ENCODE measurements around the gene CNTNAP4.

Gene CNTNAP4

DNA sequence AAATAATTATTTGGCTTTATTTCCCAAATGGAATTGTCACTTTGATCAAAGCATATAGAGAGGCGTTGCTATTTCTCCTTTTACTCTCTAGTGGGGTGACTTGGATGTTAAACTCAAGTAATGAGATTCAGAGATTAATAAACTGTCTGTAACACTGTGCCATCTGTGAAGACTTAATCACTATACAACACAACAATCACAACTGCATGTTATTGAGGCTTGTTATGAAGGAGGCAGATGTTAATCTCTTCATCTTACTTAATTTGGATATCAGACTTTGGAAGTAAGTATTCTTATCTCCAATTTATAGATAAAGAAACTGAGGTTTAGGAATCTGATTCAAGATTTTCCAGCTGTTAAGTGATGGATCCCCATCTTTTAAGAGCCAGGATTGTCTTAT lies 132.5 kb downstream of the CNTNAP4 start:
- no peak for DNase-seq

DNA sequence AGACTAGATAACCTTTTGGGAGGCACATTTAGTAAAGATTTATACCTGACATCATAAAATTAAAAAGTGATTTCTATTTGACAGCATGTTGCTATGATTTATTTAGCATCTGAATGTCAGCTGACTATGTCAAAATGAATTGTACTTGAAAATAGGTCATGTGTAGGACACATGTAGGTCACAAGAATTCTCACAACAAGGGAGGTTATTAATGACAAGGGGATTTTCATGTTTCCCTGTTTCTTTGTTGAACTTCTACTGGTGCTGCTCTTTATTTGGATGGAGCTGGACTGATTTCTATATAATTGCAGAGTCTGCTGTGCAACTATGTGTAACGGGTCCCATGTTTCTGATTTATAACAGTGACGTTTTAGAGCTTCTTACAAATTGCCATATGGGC lies 144.4 kb downstream of the CNTNAP4 start:
- no peak for DNase-seq

GRCh38 chr16:76428858-76429257 lies 151.7 kb downstream of the CNTNAP4 start:
- no peak for DNase-seq

GRCh38 chr16:76441391-76441790 lies 164.2 kb downstream of the CNTNAP4 start:
- DNase-seq = no peak

DNA sequence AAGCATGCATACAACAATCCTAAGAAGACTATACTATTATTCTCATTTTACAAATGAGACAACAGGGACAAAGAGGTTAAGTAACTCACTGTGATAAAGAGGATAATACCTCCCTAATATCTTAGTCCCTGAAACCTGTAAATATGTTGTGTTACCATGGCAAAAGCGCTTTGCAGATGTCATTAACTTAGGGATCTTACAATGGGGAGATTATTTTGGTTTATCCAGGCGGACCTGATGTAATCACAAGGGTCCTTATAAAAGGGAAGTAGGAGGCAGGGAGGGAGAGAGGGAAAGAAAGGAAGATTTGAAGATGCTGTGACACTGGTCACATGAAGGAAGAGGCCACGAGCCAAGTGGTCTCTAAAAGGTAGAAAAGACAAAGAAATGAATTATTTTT lies 164.7 kb downstream of the CNTNAP4 start:
- no peak for DNase-seq

GRCh38 chr16:76443973-76444372 lies 166.8 kb downstream of the CNTNAP4 start:
- DNase-seq = no peak

- no peak for DNase-seq
Measured at GRCh38 chr16:76444832-76445231, 167.6 kb downstream of the CNTNAP4 start.

- DNase-seq = no peak
Measured at GRCh38 chr16:76445815-76446214, 168.6 kb downstream of the CNTNAP4 start.

DNA sequence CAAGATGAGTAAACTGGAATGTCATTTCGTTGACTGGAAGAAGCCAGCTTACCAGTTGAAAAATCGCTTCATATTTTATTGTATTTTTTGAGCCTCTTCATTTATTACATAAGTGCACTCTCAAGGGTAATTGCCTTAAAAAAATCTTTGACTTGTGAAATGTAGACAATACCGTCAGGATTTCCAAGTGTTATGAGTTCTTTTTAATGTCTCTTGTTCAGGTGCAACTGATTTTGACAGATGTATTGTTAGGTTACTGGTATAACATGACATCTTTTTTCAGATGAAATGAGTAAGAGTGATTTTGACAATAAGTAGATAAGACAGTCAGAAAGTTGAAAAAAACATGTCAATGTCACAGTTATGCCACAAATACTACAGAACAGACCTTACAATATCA lies 169.1 kb downstream of the CNTNAP4 start:
- no peak for DNase-seq

DNA sequence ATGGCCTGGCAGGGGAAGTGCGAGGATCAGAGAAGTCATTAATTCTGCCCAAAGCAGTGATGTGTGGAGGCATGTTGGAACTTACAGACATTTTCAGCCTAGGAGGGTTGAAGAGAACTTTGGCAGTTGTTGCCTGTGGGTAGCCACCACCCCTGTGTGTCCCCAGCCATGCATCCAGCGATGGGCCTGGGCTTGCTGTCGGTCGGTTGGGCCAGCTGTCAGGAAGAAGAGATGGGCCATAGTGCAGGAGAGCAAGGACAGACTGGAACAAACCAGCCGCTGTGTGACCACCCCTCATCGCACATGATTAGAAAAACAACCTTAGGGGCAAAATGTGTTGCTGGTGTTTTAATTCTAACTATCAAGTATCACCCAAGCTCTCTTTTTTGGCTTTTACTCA lies 173.7 kb downstream of the CNTNAP4 start:
- DNase-seq = no peak

GRCh38 chr16:76455257-76455656 lies 178.1 kb downstream of the CNTNAP4 start:
- no peak for DNase-seq

DNA sequence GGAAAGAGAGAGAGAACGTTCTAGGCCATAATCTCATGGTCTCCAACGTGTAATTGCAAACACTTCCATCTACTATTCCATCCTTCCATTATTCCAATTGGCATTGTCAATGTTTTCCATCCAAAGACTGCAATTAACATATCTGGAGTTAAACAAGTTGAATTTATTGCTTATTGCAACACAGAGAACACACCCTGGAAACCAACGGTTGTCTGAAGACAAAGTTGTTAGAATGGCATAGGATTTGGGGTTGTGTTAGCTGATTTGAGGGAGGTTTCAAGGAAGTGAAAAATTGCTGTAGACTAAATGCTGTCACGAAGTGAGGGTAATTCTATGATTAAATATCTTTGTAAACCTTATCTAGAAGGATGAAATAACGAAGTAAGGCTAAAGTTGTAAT lies 178.8 kb downstream of the CNTNAP4 start:
- no peak for DNase-seq

GRCh38 chr16:76459111-76459510 lies 181.9 kb downstream of the CNTNAP4 start:
- no peak for DNase-seq

GRCh38 chr16:76461836-76462235 lies 184.6 kb downstream of the CNTNAP4 start:
- no peak for DNase-seq

DNA sequence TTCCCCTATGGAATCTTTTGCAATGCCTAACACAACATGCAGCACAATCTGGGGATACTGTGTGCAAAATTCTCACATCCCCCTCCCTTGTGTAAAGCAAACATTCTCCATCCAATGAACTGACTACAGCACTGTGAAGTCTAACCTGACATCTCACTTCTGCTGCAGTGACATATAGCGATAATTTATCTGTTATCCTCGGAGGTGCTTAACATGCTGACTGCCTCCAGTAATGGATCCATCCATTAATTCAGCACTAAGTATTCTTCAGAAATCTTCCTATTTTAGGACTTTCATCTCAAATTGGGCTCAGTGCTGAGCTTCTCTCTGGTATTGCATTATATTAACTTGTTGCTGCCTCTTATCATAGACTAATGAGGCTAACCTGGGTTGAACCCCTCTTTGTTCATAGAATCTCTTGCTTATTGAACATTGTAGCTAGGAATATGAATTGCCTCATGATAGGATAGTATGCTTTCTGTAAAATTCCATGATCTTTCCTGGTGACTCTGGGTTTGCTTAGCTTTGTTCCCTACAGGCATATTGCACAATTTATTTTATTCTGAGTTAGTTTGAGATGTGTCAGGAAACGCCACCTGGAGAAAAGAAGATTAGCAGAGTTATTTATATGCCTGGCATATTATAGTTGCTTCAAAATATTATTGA lies 187.9 kb downstream of the CNTNAP4 start:
- DNase-seq = no peak

DNA sequence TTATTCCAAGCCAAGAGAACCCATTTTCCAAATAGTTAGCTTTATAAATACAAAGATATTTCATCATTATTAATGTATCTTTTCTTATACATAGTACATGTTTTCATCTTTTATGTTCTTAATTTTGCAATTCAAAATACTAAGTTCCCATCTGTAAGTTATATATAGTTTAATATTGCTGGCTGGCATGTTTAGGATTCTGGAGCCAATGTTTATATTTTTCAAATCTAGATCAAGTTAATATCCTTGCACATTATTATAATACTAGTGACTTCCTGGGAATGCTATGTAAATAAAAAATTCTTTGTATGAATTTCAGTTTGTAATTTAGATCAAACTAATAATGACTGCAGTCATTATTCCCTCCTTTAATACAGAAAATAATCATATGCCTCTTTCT lies 189.7 kb downstream of the CNTNAP4 start:
- DNase-seq = no peak

GRCh38 chr16:76474048-76474447 lies 196.8 kb downstream of the CNTNAP4 start:
- DNase-seq = no peak

DNA sequence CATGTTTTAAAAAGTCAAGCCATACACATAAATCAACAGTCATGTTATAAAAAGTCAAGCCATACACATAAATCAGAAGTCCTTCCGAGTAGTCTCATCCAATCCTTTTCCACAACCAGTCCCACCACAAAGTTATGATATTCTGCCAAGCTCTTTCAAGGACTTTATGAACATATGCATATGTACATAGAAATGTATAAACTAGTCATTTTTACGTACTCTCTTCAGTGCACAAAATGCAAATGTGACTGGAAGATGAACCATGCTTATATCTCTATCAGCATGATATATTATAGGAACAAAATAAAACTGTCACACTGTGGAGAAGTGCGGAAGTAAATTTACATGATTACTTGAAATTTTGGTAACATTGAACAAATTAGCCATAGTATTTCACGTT lies 200.9 kb downstream of the CNTNAP4 start:
- no peak for DNase-seq

DNA sequence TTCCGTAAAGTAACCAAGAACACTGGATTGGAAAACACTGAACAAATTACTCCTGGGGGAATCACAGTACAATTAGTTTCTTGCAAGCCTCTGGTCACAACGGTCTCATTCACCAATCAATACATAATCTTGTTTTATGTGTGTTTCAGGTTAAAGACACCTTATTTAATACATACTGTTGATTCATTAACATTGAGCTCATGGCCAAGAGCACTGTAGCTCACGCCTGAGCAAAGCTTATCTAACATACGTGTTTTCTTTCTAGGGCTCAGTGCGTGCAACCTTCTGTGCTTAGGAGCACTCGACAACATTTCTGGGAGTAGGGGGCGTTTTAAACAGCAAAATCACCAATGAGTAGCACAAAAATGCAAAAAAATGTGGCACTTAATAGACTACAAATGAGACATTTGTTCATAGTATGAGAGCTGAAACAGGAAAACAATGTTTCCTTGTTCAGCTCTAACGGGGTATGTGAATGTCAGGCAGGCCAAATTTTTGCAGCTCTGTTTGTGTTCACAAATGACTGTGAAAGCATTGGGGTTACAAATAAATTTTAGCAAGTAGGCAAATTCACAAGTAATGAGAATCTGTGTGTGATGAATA lies 206.2 kb downstream of the CNTNAP4 start:
- no peak for DNase-seq

DNA sequence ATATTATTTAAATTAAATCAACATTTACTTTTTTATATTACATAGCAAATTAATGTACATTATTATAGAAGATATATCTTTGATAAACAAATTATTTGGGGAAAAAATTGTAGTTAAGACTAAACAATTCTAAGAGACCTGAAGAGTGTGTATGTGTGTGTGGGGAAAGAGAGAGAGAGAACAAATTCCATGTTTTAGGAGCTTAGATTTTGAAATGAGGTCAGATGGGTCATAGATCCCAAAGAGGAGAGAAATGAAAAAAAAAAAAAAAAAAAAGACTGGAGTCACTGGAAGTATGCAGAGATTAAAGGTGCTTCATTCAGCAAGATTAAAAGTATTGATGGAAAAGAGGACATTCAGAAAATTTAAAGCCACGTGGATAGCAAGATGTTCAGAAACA lies 206.8 kb downstream of the CNTNAP4 start:
- DNase-seq = no peak

DNA sequence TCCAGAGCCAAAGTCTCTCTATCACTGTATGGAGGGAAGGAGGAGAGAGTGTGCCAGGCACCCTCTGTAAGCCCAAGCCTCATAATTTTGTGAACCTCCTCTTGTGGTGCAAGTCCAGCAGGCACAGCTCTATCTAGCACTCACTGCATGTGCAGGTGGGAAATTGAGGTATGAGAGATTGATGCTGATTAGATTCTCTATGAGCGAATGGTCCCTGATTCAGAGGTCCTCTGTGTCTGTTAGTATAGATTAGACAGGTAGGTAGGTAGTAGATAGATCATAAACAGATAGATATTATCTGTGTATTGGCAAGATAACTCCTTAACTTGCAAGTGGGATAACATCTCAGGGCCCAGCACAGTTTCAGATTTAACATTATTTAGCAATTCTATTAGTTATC lies 209.5 kb downstream of the CNTNAP4 start:
- DNase-seq = no peak

GRCh38 chr16:76487411-76488064 lies 210.3 kb downstream of the CNTNAP4 start:
- no peak for DNase-seq

GRCh38 chr16:76488065-76488417 lies 210.8 kb downstream of the CNTNAP4 start:
- DNase-seq = no peak

- no peak for DNase-seq
Measured at GRCh38 chr16:76490036-76490639, 212.9 kb downstream of the CNTNAP4 start.

All from CD4-positive, alpha-beta T cell treated with Interferon gamma for 1 hour (primary cell).